Thyroid gland (tissue), 4 donors: Measurements from ENCODE around the gene EDEM1. TPM values are rescaled to one million over a fixed set of nuclear protein-coding genes. Genes with fewer than 3 reads are reported as not detected.

ENCODE experiments used
- DNase-seq, 2 donors: peaks; one replicate each; pipeline ENCODE4 v3.0.0-alpha.2; 2019
- H3K27ac ChIP-seq, 3 donors: fragments of 200-600 bp; sonication (generic); 1 replicate in 2 of 3; 2 replicates in 1 of 3; pipeline ENCODE4 v1.5.1; 2016 to 2019; ENCODE audit warnings: mild to moderate bottlenecking in 1 of 3, moderate library complexity in 1 of 3
- H3K27me3 ChIP-seq: fragments of 200-600 bp; sonication (generic); one replicate; pipeline ENCODE4 v1.5.1; 2019
- H3K36me3 ChIP-seq, 2 donors: fragments of 200-600 bp; sonication (generic); one replicate each; pipeline ENCODE4 v1.5.1; 2016 to 2019
- H3K4me1 ChIP-seq, 2 donors: fragments of 200-600 bp; sonication (generic); one replicate each; pipeline ENCODE4 v1.5.1; 2017 to 2019
- H3K4me3 ChIP-seq, 3 donors: fragments of 200-600 bp; sonication (generic); replicated peaks in 1 of 3; 1 replicate in 2 of 3; 2 replicates in 1 of 3; pipeline ENCODE4 v1.5.1; 2016; ENCODE audit warnings: mild to moderate bottlenecking in 1 of 3
- H3K9me3 ChIP-seq: fragments of 200-600 bp; sonication (generic); one replicate; pipeline ENCODE4 v1.5.1; 2017
- POLR2A ChIP-seq, 2 donors: fragments of 450-650 bp; IDR thresholded peaks; one replicate each; pipeline ENCODE4 v1.6.1; 2017; ENCODE audit warnings: antibody characterized with exemption in 2 of 2, mild to moderate bottlenecking in 2 of 2, moderate library complexity in 1 of 2
- WGBS, 2 donors: methylation state at CpG; one replicate each; pipeline ENCODE4 v1.1.5; 2017; 5-methylcytosine and 5-hydroxymethylcytosine counted together
- intact Hi-C: fragments of 100-400 bp; cut with DNase I; formaldehyde crosslinking; loops from one replicate; pipeline ENCODE4 v1.15.1; 2023
- total RNA-seq, 4 donors: library from RNA; depleted of rRNA; stranded (reverse); fragments of >200 nt; gene quantifications; one replicate each; pipeline ENCODE4 v1.2.3, GENCODE V29; 2016
- TF ChIP-seq, protein P1 (sequence below), 6 experiments: fragments of 200-600 bp in 3 of 6; fragments of 450-650 bp in 3 of 6; sonication (generic) in 3 of 6; IDR thresholded peaks; one replicate each; pipeline ENCODE4 v1.5.1; 2016 to 2019; ENCODE audit warnings: antibody characterized with exemption in 6 of 6, mild to moderate bottlenecking in 2 of 6, inconsistent platforms in 1 of 6, moderate library complexity in 1 of 6

The EDEM1 gene
- total RNA-seq, 4 donors from 2014 or later, result 26.1 to 58.4 (median 43.0) TPM

DNA sequence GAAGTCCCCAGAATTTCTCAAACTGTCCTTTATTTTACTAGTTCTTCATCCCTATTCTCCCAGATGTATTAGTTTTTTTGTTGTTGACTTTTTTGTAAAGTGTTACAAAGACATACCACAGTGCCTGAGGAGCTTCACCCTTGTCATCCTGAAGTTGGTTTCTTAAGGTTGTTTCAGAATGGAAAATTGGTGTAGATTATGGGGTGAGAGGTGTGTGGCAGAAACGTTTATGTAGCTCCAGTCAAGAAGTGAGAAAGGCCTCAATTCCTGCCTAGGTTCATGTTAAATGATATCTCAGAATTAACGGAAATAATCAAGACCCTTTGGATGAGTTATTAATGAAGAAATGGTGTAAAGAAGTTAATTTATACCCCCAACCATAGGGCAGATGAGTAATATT is 6.8 kb downstream of the EDEM1 start:
- DNase-seq, result no peak
- Histone ChIP-seq H3K36me3 (peaks cover 0 to under 1% of the 10 kb centered on the region in 2 donors), H3K27ac (no peak overlapping the region), H3K4me3 (no peak overlapping the region), H3K9me3 (no peaks in the 10 kb centered on the region), H3K4me1 (peaks cover 14 to 29% of the 10 kb centered on the region in 2 donors), H3K27me3 (no peaks in the 10 kb centered on the region)
- no peak for TF ChIP-seq POLR2A (IDR thresholded peaks at IDR 0.05)
- TF ChIP-seq, protein P1, sequence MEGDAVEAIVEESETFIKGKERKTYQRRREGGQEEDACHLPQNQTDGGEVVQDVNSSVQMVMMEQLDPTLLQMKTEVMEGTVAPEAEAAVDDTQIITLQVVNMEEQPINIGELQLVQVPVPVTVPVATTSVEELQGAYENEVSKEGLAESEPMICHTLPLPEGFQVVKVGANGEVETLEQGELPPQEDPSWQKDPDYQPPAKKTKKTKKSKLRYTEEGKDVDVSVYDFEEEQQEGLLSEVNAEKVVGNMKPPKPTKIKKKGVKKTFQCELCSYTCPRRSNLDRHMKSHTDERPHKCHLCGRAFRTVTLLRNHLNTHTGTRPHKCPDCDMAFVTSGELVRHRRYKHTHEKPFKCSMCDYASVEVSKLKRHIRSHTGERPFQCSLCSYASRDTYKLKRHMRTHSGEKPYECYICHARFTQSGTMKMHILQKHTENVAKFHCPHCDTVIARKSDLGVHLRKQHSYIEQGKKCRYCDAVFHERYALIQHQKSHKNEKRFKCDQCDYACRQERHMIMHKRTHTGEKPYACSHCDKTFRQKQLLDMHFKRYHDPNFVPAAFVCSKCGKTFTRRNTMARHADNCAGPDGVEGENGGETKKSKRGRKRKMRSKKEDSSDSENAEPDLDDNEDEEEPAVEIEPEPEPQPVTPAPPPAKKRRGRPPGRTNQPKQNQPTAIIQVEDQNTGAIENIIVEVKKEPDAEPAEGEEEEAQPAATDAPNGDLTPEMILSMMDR (IDR thresholded peaks at IDR 0.05), result no peak
- intact Hi-C loops, result no loop called here
- 77 to 78% methylated on average over 2 of the region's 2 CpGs for WGBS, 2 donors

DNA sequence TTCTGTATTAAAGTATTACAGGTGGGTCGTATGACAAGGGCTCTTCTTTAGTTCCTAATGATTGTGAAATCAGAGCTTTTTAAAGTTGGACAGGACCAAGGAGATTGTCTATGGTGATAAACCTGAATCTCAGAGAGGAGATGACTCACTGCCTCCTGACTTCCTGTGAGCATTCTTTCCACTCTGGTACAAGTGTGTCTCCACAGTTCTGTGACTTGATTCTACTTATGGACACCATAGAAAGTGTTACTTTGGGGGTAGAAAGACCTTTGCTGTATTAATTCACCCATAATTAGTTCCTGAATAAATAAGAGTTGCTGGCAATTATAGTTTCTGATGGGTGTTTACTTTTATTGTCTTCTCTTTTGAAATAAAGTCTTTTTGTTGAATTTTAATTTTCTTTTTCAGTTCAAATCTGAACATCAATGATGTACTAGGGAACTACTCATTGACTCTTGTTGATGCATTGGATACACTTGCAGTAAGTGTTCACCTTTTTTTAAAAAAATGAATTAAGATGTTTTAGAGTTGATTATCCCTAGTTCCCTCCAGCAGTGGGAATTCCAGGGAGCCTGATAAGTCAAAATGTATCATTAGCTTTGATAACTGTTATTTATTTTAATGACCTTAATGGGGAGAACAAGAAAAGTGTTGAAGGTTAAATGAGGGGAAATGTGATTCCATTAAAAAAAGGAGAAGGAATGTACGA is 7.4 kb downstream of the EDEM1 start:
- peak; percentile 11 to 18 for DNase-seq
- intact Hi-C loops, result no loop called here
- Histone ChIP-seq H3K4me1 (peaks cover 9 to 22% of the 10 kb centered on the region in 2 donors), H3K36me3 (peaks cover 5 to 6% of the 10 kb centered on the region in 2 donors), H3K27ac (no peak overlapping the region), H3K27me3 (no peaks in the 10 kb centered on the region), H3K4me3 (no peak overlapping the region), H3K9me3 (no peaks in the 10 kb centered on the region)
- TF ChIP-seq, protein P1 (IDR thresholded peaks at IDR 0.05), result no peak
- no peak for TF ChIP-seq POLR2A (IDR thresholded peaks at IDR 0.05)
- 62 to 70% methylated on average over 2 of the region's 2 CpGs for WGBS, 2 donors

DNA sequence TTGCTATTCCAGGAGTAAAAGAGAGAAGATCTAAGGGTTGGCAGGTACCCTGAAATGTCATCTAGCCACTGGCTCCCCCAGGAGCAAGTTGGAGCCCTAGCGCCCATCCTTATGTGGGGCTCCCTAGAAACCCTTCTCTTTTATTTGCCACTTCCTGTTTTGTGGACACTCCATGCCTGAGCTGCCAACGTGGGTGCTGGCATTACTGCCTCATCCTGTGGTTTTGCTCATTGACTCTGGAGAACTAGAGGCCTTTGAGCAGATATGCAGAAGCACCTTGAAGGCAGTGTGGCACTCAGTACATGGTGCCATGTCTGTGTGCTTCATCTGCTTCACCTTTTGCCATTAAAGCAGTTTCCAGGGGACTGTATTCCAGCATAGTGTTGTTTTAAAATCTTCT is 8.1 kb downstream of the EDEM1 start:
- DNase-seq, result no peak
- Histone ChIP-seq H3K27me3 (no peaks in the 10 kb centered on the region), H3K27ac (no peak overlapping the region), H3K4me3 (no peak overlapping the region), H3K4me1 (peaks cover 5 to 16% of the 10 kb centered on the region in 2 donors), H3K9me3 (no peaks in the 10 kb centered on the region), H3K36me3 (peaks cover 9 to 12% of the 10 kb centered on the region in 2 donors)
- intact Hi-C loops, result no loop called here
- TF ChIP-seq, protein P1 (IDR thresholded peaks at IDR 0.05), result no peak
- TF ChIP-seq POLR2A (IDR thresholded peaks at IDR 0.05), result no peak
- 66 to 74% methylated on average over 2 of the region's 2 CpGs for WGBS, 2 donors

DNA sequence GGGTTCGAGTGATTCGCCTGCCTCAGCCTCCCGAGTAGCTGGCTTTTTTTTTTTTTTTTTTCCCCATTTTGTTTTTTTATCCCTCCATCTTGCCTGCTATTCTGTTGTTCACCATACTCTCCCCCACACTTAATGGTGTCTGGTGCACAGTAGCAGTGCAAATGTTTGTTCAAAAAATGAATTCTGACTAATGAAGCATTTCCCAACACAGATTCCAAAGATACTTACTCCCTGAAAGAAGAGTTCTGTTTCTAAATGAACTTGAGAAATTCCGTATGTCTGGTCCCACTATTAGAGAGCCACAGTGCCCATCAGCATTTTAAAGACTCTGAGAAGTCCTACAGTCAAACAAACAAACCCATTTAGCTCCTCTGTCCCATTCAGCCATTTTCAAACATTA is 9.5 kb downstream of the EDEM1 start:
- TF ChIP-seq, protein P1 (IDR thresholded peaks at IDR 0.05), result no peak
- TF ChIP-seq POLR2A (IDR thresholded peaks at IDR 0.05), result no peak
- Histone ChIP-seq H3K27ac (no peak overlapping the region), H3K4me3 (no peak overlapping the region), H3K4me1 (peaks cover 5 to 9% of the 10 kb centered on the region in 2 donors), H3K36me3 (peaks cover 18 to 23% of the 10 kb centered on the region in 2 donors), H3K27me3 (no peaks in the 10 kb centered on the region), H3K9me3 (no peaks in the 10 kb centered on the region)
- intact Hi-C loops, result no loop called here
- DNase-seq, result no peak
- WGBS, 2 donors, result 90 to 93% methylated on average over 4 of the region's 4 CpGs

DNA sequence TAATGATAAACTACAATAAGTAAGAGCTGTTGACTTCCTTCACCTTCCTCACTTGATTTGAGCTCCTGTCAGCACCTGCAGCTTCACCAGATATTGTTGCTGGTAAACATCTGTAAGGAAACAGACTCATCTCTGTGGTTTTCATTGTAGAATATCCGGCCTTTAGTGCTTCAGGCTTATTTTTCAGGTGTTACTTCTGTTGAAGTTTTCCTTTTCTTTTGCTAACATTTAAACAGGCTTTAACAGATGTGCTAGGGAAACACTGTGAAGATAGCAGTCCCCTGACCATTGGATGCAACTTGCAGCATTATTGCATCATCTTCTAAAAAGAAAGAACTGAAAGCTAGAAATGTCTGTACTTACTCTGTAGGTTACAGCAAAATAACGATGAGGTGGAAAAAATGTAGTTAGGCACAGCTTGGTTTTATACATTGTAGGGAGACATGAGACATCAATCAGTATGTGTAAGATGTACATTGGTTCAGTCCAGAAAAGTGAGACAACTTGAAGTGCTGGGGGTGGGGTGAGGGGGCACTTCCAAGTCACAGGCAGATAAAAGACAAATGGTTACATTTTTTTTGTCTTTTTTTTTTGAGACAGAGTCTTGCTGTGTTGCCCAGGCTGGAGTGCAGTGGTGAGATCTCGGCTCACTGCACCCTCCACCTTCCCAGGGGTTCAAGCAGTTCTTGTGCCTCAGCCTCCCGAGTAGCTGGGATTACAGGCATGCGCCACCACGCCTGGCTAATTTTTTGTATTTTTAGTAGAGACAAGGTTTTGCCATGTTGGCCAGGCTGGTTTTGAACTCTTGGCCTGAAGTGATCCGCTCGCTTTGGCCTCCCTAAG is 10.2 kb downstream of the EDEM1 start:
- no peaks in the 10 kb centered on the region for H3K27me3 ChIP-seq
- intact Hi-C loops, result no loop called here
- H3K4me1 ChIP-seq, result peaks cover 4 to 5% of the 10 kb centered on the region in 2 donors
- peaks cover 25 to 30% of the 10 kb centered on the region in 2 donors for H3K36me3 ChIP-seq
- TF ChIP-seq, protein P1 (IDR thresholded peaks at IDR 0.05), result no peak
- H3K4me3 ChIP-seq, result no peak overlapping the region
- H3K27ac ChIP-seq, result no peak overlapping the region
- no peak for DNase-seq
- 91 to 93% methylated on average over 8 of the region's 8 CpGs for WGBS, 2 donors
- no peaks in the 10 kb centered on the region for H3K9me3 ChIP-seq
